Posterior cingulate gyrus (tissue), 11 donors: ENCODE data around the gene C19orf38.
"Not testable (repeated sequence)": the region's sequence is repeated elsewhere in the genome, so short reads cannot be mapped to it uniquely, and the experiment has no call there.

Experiments
- DNase-seq, 10 donors: peaks; one replicate each; pipeline versions ENCODE4 v3.0.0 to v3.0.0-alpha.2; 2020 to 2021; ENCODE audit warnings: mixed read lengths in 3 of 10
- intact Hi-C: fragments of 100-400 bp; cut with DNase I; formaldehyde crosslinking; loops from one replicate; pipeline ENCODE4 v1.15.1; 2023

The C19orf38 gene

DNA sequence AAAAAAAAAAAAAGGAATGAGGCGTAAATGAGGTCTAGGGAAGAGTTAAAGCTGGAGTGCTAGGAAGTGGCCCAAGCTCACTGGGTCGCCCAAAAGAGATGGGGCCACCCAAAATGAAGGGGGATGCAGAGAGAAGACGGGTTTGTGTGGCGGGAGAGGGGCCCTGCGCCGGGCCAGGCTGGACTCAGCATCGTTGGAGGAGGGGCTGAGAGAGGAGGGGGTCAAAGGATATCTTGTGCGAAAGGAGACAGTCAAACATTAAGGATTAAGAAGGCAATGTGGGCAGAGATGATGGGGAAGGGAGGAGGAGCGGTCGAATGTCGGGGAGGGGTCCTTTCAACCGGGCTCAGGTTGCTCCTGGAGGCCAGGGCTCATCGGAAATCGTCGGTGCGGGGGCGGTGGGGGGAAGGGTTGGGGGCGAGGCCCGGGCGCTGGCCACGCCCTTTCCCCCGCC, 22.3 kb downstream of the C19orf38 start:
- DNase-seq, result peak in 1 of 10 donors; percentile 18
- intact Hi-C loops, result loop anchor here (2.0 to 5.0 kb wide), 2 partner anchors 34 to 57 kb away; partner anchors contain the start of genes TIMM29, TMED1 and YIPF2

DNA sequence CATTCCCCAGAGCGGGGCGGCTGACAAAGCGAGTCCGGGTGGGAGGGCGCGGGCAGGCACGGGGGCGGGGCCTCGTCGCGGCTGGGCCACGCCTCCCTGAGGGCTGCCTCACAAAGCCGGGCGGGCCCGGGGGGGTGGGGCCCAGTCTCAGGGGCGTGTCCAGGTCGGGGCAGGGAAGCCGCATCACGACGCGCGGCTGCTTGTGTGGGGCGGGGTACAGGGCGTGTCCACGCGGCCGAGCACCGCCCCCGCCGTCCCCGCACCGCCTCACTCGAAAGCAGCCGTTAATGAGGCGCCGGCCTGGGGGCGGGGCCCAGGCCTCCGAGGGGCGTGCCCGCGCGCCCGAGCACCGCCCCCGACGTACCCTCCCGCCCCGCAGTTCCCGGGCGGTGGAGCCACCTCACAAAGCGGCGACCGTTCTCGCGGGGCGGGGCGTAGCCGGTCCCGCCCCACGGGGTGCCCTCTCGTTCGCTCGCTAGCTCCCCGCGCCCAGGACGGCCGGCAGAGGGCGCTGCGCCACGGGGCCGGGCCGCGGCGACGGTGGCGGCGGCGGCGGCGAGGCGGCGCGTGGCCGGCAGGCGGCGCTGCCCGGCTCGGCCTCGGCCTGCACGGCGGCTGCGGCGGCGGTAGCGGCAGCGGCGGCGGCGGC, 22.9 kb downstream of the C19orf38 start, which contains the start of gene CARM1:
CARM1 (plus strand) TSS at position 599 of the 649 bp plus-strand sequence. CDS start 150 bp downstream, outside the sequence.
- intact Hi-C loops, result loop anchor here (2.0 to 5.0 kb wide), 2 partner anchors 34 to 56 kb away; partner anchors contain the start of genes TIMM29, TMED1 and YIPF2
- peak; percentile 95 to 100 (median 99) for DNase-seq

DNA sequence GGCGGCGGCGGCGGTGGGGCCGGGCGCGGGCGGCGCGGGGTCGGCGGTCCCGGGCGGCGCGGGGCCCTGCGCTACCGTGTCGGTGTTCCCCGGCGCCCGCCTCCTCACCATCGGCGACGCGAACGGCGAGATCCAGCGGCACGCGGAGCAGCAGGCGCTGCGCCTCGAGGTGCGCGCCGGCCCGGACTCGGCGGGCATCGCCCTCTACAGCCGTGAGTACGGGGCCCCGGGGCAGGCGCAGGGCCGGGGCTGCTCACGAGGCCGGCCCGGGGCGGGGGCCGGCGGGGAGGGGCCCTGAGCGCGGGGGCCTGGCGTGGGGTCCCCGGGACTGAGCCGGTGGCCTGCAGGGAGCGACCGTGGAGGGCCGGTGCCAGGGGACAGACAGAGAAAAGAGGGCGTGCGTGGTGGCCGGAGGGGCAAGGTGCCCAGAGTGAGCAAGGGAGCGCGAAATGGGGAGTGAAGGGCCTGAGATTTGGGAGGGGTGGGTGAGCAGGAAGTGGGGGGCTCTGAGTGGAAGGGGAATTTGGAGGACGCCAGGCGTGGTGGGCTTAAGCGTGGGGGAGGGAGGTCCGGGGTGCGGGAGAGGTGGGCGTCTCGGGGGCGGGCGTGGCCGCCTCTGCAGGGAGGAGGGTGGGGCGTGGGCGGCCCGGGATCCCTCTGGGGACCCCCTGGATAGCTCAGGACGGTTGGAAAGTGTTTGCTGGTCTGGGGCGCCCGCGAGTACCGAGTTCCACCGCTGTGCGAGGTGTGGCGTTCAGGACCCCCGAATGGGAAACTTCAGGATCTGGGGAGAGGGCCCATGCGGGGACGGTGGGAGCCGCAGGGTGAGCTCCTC, 23.7 kb downstream of the C19orf38 start:
- intact Hi-C loops, result loop anchor here (2.0 to 5.0 kb wide), 2 partner anchors 35 to 55 kb away; partner anchors contain the start of genes TIMM29, TMED1 and YIPF2
- peak in 4 of 10 donors; percentile 14 to 89 (median 54) for DNase-seq

DNA sequence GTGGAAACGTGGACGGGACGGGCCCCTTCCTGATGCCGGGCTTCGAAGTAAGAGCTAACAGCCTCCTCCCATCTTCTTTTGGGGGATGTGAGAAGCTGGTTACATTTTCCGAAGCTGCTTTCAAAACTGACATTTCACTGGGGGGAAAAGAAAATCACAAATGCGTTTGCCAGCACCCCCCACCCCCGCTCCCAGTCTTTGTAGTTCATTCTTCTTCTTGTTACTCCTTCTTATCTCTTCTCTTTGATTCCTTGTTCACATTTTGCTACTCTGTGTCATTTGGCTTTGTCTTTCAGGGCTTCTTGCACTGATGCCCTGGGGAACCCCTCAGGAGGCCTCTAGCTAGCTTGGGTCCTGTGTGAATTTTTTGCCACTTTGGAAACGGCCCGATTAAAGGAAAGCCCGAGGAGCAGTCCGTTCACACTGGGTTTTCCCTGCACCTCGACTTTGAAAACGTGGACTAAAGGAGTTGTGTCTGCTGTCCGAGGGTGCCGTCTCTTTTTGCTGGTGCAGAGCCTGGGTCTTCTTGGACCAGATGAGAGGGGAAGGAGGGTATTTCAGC, 24.4 kb downstream of the C19orf38 start:
- intact Hi-C loops, result loop anchor here (5.0 kb wide), 1 partner anchor 55 kb away; the partner anchor contains the start of genes TIMM29 and YIPF2
- DNase-seq, result no peak

DNA sequence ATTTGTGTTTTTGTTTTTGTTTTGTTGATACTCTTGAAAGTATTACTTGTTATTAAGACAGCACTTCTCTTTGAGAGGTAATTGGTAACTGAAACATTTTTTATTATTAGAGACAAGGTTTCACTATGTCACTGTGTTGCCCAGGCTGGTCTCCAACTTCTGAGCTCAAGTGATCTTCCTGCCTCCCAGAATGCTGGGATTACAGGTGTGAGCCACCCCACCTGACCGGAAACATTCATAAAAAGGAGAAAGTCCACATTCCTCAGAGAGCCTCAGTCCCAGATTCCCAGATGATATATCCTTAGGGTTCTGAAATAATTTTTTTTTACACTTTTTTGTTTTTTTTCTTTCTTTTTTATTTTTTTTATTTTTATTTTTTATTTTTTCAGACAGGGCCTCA, 25.8 kb downstream of the C19orf38 start:
- DNase-seq, result no peak
- intact Hi-C loops, result loop anchor here (5.0 kb wide), 1 partner anchor 53 kb away; the partner anchor contains the start of genes TIMM29 and YIPF2

DNA sequence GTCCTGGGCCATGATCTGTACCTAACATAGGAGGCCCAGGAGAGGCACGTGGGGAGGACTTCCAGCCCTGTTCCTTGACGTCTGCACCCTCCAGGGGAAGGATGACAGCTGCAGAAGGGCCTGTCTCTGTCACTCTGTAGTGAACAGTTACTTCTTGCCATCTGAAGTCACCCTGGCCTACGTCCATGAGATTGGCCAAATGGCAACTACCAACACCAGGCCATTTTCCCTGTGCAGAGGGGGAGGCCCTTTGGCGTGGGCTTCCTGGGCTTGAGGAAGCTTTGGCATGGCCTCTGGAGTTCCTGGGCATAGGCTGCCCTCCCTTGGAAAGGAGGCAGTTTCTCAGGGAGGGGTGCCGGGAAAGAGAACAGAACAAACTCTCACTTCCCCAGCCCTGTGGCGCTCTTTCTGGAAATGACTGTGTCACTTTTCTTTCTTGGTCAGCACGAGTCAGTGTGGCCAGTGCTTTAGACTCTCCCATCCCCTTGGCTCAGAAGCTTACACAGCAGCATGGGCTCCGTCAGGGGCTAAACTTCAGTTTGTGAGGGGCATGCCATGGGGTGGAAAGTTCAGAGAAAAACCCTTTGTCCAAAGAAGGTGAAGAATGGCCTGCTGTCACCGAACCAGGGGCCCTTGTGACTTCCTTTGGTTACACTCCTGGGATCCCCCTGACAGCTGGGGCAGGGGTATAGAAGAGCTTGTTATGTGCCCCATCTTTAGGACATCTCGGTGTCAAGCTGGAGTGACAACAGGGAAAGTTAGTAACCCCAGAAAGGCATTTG, 28.4 kb downstream of the C19orf38 start:
- DNase-seq, result peak in 1 of 10 donors; percentile 88
- intact Hi-C loops, result no loop called here

DNA sequence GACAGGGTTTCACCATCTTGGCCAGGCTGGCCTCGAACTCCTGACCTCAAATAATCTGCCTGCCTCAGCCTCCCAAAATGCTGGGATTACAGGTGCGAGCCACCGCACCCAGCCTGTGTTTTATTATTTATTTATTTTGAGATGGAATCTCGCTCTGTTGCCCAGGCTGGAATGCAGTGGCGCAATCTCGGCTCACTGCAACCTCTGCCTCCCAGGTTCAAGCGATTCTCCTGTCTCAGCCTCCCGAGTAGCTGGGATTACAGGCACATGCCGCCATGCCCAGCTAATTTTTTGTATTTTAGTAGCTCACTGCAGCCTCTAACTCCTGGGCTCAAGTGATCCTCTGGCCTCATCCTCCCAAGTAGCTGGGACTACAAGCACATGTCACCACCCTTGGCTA, 29.4 kb downstream of the C19orf38 start:
- intact Hi-C loops, result not testable (repeated sequence)

DNA sequence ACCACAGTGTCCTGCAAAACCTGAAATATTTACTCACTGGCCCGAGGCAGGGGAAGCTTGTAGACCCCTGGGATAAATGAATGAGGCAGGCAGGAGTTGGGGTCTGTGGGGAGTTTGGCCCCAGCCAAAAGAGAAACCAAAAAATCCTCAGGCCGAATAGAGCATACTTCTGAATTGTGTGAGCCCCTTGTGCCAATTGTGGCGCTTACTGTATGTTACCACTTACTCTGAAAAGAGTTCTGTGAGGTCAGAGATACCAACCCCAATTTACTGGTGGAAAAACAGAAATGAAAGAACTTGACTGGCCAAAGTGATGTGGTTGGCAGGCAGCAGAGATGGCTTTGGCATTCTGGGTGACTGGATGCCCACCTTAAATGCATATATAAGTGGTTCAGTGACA, 30.0 kb downstream of the C19orf38 start:
- intact Hi-C loops, result no loop called here
- DNase-seq, result no peak

More for the DNA sequence above, 29.4 kb downstream of the C19orf38 start:
- DNase-seq, result not testable (repeated sequence)

DNA sequence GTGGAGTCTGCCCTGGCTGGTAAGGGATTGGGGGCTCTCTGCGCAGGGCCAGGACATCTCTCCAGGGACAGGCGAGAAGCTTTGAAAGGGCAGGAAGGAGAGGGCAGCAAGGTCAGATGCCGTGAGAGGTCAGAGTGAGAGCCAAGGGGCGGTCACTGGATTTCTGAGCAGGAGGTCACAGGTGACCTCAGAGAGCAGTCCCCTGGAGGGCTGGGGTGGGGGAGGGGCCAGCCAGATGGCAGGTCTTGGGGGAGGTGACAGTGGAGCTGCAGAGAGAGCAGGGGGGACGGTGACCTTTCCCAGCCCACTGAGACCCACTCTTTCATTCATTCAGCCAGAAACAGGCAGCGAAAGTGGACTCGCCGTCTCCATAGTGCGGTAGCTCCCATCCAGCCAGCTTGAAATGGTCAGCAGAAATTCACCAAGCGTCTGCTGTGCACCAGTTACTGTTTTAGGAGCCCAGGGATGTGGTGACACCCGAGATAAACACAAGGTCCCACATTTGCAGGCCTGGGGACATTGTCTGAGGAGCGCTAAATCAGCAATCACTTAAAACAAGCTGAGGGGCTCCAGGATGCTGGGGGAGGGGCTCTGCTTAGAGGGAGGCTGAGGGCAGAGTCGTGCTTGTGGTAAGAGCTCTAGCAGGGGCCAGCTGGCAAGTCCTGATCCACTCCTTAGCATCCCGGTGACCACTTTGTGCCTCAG, 33.3 kb downstream of the C19orf38 start:
- intact Hi-C loops, result no loop called here
- DNase-seq, result peak in 1 of 10 donors; percentile 57

DNA sequence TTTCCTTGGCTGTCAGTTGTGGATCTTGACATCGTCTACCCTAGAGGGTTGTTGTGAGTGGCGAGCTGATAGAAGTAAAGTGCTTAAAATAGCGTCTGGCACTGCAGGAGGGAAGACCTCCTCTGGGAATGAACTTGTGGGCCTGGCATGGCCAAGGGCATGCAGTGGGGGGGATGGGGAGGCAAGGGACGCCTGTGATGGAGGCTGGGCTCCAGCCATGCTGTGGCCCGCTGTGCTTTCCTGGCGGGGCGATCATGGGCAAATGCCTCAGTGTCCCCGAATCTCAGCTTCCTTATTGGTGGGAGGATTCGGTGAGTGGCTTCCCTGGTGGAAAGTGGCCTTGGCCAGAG, 33.9 kb downstream of the C19orf38 start:
- intact Hi-C loops, result no loop called here
- peak in 1 of 10 donors; percentile 33 for DNase-seq

DNA sequence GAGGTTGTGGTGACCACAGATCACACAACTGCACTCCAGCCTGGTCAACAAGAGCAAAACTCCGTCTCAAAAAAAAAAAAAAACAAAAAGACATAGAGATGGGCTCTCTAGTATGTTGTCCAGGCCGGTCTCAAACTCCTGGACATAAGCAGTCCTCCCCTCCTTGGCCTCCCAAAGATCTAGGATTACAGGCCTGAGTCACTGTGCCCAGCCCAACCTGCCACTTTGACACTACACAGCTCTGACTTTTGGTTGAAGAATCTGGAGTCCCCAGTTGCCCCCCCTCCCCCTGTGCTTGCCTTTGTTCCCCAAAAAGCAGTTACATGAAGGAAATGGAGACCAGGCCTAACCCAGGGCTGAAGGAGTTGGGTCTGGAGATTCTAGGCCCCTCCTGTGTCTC, 36.1 kb downstream of the C19orf38 start:
- DNase-seq, result no peak
- intact Hi-C loops, result no loop called here

DNA sequence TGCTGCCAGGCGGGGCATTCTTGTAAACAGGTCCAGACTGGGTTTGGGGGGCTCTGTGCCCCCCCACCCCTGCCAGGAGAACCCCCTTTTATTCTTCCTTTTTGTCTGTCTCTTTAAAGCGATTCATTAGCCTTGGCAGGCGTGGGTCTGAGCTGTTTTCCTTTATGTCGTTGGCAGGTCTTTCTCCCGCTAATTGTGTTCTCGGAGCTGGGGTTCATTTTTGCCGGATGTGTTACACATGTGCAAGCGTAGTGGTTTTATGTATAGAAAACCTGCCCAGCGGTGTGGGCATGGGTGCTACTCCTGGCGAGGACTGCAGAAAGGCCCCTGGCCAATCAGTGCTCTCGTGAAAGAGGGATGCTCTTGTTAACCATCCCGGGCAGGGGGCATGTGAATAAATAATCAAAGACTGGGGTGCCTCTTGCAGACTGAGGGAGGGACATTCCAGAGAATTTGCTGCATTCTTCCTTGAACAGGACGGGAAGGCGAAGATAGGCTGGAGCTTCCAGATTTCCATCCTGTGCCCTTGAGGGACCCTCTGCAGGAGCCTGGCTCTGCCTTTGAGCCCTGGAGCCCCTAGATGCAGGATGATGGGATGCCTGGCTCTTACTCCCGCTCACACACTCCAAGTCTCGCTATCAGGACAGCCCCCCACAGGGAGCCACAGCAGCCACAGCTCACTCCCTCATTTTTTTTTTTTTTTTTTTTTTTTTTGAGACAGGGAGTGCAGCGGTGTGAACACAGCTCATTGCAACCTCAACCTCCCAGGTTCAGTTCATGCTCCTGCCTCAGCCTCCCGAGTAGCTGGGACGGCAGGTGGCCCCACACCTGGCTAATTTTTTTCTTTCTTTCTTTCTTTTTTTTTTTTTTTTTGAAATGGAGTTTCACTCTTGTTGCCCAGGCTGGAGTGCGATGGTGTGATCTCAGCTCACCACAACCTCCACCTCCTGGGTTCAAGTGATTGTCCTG, 37.3 kb downstream of the C19orf38 start:
- intact Hi-C loops, result no loop called here
- DNase-seq, result peak in 1 of 10 donors; percentile 72

DNA sequence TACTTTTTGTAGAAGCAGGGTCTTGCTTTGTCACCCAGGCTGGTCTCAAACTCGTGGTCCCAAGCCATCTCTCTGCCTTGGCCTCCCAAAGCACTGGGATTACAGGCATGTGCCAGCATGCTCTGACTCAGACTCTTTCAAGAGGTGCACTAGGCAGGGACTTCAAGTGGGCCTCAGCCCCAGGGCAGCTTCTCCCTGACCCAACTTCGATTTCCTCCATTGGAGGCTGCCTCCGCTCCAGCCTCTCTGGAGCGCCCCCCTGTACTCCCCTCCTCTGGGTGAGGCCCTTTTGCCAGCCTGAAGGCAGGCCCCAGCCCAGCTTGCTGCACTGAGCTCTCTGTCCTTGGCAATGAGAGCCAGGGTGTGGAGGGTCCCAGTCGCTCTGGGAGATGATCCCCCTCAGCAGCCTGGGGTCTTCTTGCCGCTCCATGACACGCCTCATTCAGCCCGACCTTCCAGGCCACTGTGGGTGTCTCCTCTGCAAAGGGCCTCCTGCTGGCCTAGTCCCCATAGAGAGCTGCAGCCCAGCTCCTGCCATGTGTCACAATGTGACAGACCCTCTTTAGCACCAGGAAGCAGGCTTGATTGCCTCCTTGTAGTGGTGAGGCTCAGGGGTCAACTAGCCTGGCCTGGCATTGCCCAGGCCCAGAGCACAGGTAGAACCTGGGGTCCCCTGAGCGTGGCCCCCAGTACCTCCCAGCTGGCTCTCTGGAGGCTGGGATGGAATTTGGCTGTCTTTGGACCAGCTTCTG, 39.6 kb downstream of the C19orf38 start:
- intact Hi-C loops, result no loop called here
- peak in 1 of 10 donors; percentile 61 for DNase-seq

DNA sequence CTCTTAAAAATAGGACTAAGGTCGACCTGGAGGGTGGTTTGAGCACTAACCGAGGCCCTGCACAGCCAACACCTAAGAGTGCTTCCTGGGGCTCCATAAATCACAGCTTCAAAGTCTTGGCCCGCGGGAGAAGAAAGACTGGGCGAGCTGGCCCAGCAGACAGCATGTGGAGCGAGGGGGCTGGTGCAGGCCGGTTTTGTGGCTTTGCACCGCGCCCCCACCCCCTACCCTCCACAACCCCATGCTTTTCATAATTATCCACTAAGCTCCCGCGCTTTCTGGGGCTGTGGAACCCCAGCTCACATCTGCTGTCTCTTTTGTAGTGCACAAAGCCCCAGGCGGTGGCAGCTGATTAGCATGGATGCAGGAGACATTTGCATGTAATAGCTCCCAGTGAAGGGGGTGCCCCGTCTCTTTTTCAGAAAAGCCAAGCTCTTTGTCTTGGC, 40.2 kb downstream of the C19orf38 start:
- intact Hi-C loops, result no loop called here
- peak in 1 of 10 donors; percentile 90 for DNase-seq

DNA sequence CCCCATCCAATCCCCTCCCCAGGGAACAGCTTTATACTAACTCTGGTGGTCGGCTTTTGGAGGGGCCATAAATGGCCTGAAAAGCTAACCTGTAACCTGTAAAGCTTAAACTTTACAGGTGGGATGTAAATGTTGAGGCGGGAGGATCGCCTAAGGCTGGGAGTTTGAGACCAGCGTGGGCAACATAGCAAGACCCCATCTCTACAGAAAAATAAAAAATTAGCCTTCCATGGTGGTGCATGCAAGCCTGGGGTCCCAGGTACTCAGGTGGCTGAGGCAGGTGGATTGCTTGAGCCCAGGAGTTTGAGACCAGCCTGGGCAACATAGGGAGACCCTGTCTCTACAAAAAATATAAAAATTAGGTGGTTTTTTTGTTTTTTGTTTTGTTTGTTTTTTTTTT, 41.7 kb downstream of the C19orf38 start:
- DNase-seq, result no peak
- intact Hi-C loops, result no loop called here

DNA sequence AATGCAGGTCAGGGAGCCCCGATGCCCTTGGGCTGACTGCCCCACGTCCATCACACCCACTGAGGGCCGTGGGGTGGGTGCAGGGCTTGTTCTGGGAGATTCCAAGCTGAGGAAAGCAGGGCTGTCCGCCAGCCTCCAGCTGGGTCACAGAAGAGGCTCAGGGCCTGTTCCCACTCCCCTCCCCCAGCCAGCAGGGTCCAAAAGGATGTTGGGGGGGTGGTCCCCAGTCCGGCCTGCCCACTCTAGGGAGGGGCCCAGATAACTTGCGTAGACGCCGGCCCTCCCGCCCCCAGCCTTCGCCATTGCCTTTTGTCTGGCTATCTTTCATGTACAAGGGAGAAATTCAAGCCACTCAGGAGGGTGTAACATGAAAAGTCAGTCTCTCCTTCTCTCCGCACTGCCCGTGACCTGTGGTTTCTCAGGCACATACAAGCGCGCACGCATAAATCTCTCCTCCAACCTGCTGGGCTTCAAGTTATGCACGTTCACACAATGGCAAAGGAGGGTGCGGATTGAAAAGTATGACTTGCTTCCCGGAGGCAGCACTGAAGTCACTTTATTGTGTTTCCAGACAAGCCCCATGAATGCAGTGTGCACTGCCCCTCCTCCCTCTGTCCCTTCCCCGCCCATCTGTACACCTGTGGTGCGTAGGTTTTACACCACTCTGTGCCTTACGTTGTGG, 43.3 kb downstream of the C19orf38 start:
- intact Hi-C loops, result no loop called here
- DNase-seq, result no peak

DNA sequence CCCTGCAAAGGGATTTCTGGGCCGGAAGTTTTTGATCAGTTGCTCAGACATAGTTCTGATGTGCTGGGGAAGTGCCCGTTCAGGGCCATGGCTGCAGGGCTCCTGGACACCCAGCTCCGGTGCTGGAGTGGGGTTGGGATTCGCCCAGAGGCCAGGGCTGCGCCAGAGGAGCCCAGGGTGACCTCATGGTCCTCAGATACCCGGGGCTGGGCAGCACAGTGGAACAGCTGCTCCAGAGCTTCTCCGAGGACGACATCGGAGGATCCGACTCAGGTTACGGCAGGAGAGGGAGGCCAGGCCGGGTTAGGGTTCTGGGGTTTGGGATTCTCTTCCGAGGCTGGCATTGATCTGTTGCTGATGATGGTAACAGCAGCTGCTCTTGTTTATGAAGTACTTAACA, 44.0 kb downstream of the C19orf38 start:
- intact Hi-C loops, result no loop called here
- no peak for DNase-seq
